Memory B cell (primary cell): ENCODE data around the gene CLDN1.

Source experiments
- ATAC-seq: fragments of 150-1000 bp; cut with Tn5 transposase; 2 replicates; pipeline ENCODE4 v1.10.0; 2021; ENCODE audit warnings: low read depth, mild to moderate bottlenecking, moderate library complexity
- DNase-seq, 2 donors: peaks; one replicate each; pipeline ENCODE4 v3.0.0; 2022; ENCODE audit warnings: low spot score in 2 of 2
- H3K27ac Mint-ChIP-seq: one replicate; pipeline ENCODE4 v1.8.0; 2022; ENCODE audit warnings: mild to moderate bottlenecking, moderate library complexity, mixed read lengths
- H3K27me3 Mint-ChIP-seq: one replicate; pipeline ENCODE4 v1.8.0; 2022; ENCODE audit warnings: mixed read lengths
- H3K36me3 Mint-ChIP-seq: one replicate; pipeline ENCODE4 v1.8.0; 2022; ENCODE audit warnings: mild to moderate bottlenecking, mixed read lengths
- H3K4me1 Mint-ChIP-seq: one replicate; pipeline ENCODE4 v1.8.0; 2022; ENCODE audit warnings: mixed read lengths
- H3K4me3 Mint-ChIP-seq: one replicate; pipeline ENCODE4 v1.8.0; 2022; ENCODE audit warnings: mild to moderate bottlenecking, moderate library complexity, mixed read lengths
- H3K9me3 Mint-ChIP-seq: one replicate; pipeline ENCODE4 v1.8.0; 2022; ENCODE audit warnings: mixed read lengths

CLDN1 gene

GRCh38 chr3:190320594-190321362 lies 1.5 kb downstream of the CLDN1 start:
- H3K9me3 Mint-ChIP-seq: no peaks in the 10 kb centered on the region
- ATAC-seq (no peak), DNase-seq (no peak)
- no peak overlapping the region for H3K4me3 Mint-ChIP-seq
- peaks cover 19% of the 10 kb centered on the region for H3K27me3 Mint-ChIP-seq
- H3K4me1 Mint-ChIP-seq: peaks cover 7% of the 10 kb centered on the region
- H3K36me3 Mint-ChIP-seq: no peaks in the 10 kb centered on the region
- H3K27ac Mint-ChIP-seq: no peak overlapping the region

GRCh38 chr3:190319660-190320059 lies 2.6 kb downstream of the CLDN1 start:
- Mint-ChIP-seq H3K36me3 (no peaks in the 10 kb centered on the region), H3K27me3 (peaks cover 16% of the 10 kb centered on the region), H3K4me1 (peaks cover 7% of the 10 kb centered on the region), H3K27ac (no peak overlapping the region), H3K9me3 (no peaks in the 10 kb centered on the region), H3K4me3 (no peak overlapping the region)
- DNase-seq (no peak), ATAC-seq (no peak)

- Mint-ChIP-seq H3K4me1 (peaks cover 7% of the 10 kb centered on the region), H3K27ac (no peak overlapping the region), H3K9me3 (no peaks in the 10 kb centered on the region), H3K36me3 (no peaks in the 10 kb centered on the region), H3K27me3 (peaks cover 16% of the 10 kb centered on the region), H3K4me3 (no peak overlapping the region)
- no peak for ATAC-seq
- no peak for DNase-seq
These were observed 3.6 kb downstream of the CLDN1 start for GRCh38 chr3:190318666-190319065.

- ATAC-seq (no peak), DNase-seq (no peak)
- Mint-ChIP-seq H3K4me1 (no peaks in the 10 kb centered on the region), H3K27ac (no peak overlapping the region), H3K4me3 (no peak overlapping the region), H3K9me3 (no peaks in the 10 kb centered on the region), H3K27me3 (peaks cover 3% of the 10 kb centered on the region), H3K36me3 (no peaks in the 10 kb centered on the region)
These were observed 7.5 kb downstream of the CLDN1 start for GRCh38 chr3:190314741-190315140.

GRCh38 chr3:190309414-190309813 lies 12.8 kb downstream of the CLDN1 start:
- H3K4me1 Mint-ChIP-seq: no peaks in the 10 kb centered on the region
- no peaks in the 10 kb centered on the region for H3K36me3 Mint-ChIP-seq
- peaks cover 4% of the 10 kb centered on the region for H3K27me3 Mint-ChIP-seq
- H3K4me3 Mint-ChIP-seq: no peak overlapping the region
- no peak for DNase-seq
- no peaks in the 10 kb centered on the region for H3K9me3 Mint-ChIP-seq
- ATAC-seq: no peak
- no peak overlapping the region for H3K27ac Mint-ChIP-seq

- ATAC-seq: no peak
- no peaks in the 10 kb centered on the region for H3K36me3 Mint-ChIP-seq
- peaks cover 4% of the 10 kb centered on the region for H3K27me3 Mint-ChIP-seq
- H3K4me1 Mint-ChIP-seq: no peaks in the 10 kb centered on the region
- H3K4me3 Mint-ChIP-seq: no peak overlapping the region
- H3K9me3 Mint-ChIP-seq: no peaks in the 10 kb centered on the region
- DNase-seq: no peak
- no peak overlapping the region for H3K27ac Mint-ChIP-seq
These were observed 14.1 kb downstream of the CLDN1 start for GRCh38 chr3:190308154-190308553.

GRCh38 chr3:190307164-190307545 lies 15.1 kb downstream of the CLDN1 start:
- Mint-ChIP-seq H3K9me3 (no peaks in the 10 kb centered on the region), H3K36me3 (no peaks in the 10 kb centered on the region), H3K27me3 (peaks cover 4% of the 10 kb centered on the region), H3K27ac (no peak overlapping the region), H3K4me1 (no peaks in the 10 kb centered on the region), H3K4me3 (no peak overlapping the region)
- DNase-seq (no peak), ATAC-seq (no peak)

- H3K4me1 Mint-ChIP-seq: peaks cover 3% of the 10 kb centered on the region
- no peak for DNase-seq
- H3K27me3 Mint-ChIP-seq: peaks cover 4% of the 10 kb centered on the region
- no peak overlapping the region for H3K27ac Mint-ChIP-seq
- ATAC-seq: no peak
- no peak overlapping the region for H3K4me3 Mint-ChIP-seq
- H3K9me3 Mint-ChIP-seq: no peaks in the 10 kb centered on the region
- H3K36me3 Mint-ChIP-seq: no peaks in the 10 kb centered on the region
These were observed 15.6 kb downstream of the CLDN1 start for GRCh38 chr3:190306513-190307163.

GRCh38 chr3:190306026-190306425 lies 16.2 kb downstream of the CLDN1 start:
- Mint-ChIP-seq H3K27ac (no peak overlapping the region), H3K4me1 (peaks cover 6% of the 10 kb centered on the region), H3K4me3 (no peak overlapping the region), H3K27me3 (peaks cover 4% of the 10 kb centered on the region), H3K9me3 (no peaks in the 10 kb centered on the region), H3K36me3 (no peaks in the 10 kb centered on the region)
- DNase-seq: no peak
- ATAC-seq: no peak

GRCh38 chr3:190305406-190305805 lies 16.8 kb downstream of the CLDN1 start:
- H3K9me3 Mint-ChIP-seq: no peaks in the 10 kb centered on the region
- peaks cover 6% of the 10 kb centered on the region for H3K4me1 Mint-ChIP-seq
- no peak overlapping the region for H3K27ac Mint-ChIP-seq
- ATAC-seq: no peak
- no peak overlapping the region for H3K4me3 Mint-ChIP-seq
- H3K36me3 Mint-ChIP-seq: no peaks in the 10 kb centered on the region
- H3K27me3 Mint-ChIP-seq: peaks cover 7% of the 10 kb centered on the region
- no peak for DNase-seq

- no peak overlapping the region for H3K27ac Mint-ChIP-seq
- DNase-seq (no peak), ATAC-seq (no peak)
- peaks cover 6% of the 10 kb centered on the region for H3K4me1 Mint-ChIP-seq
- H3K4me3 Mint-ChIP-seq: no peak overlapping the region
- H3K9me3 Mint-ChIP-seq: no peaks in the 10 kb centered on the region
- peaks cover 7% of the 10 kb centered on the region for H3K27me3 Mint-ChIP-seq
- H3K36me3 Mint-ChIP-seq: no peaks in the 10 kb centered on the region
These were observed 18.4 kb downstream of the CLDN1 start for GRCh38 chr3:190303884-190304283.

GRCh38 chr3:190302212-190302867 lies 19.9 kb downstream of the CLDN1 start:
- Mint-ChIP-seq H3K27me3 (peaks cover 5% of the 10 kb centered on the region), H3K27ac (no peak overlapping the region), H3K9me3 (no peaks in the 10 kb centered on the region), H3K4me1 (peaks cover 6% of the 10 kb centered on the region), H3K4me3 (no peak overlapping the region), H3K36me3 (no peaks in the 10 kb centered on the region)
- no peak for ATAC-seq
- no peak for DNase-seq

- Mint-ChIP-seq H3K4me1 (peaks cover 6% of the 10 kb centered on the region), H3K36me3 (no peaks in the 10 kb centered on the region), H3K27me3 (peaks cover 4% of the 10 kb centered on the region), H3K4me3 (no peak overlapping the region), H3K27ac (no peak overlapping the region), H3K9me3 (no peaks in the 10 kb centered on the region)
- DNase-seq (no peak), ATAC-seq (no peak)
These were observed 20.7 kb downstream of the CLDN1 start for GRCh38 chr3:190301591-190301990.

GRCh38 chr3:190299969-190300368 lies 22.3 kb downstream of the CLDN1 start:
- Mint-ChIP-seq H3K36me3 (no peaks in the 10 kb centered on the region), H3K4me3 (no peak overlapping the region), H3K9me3 (no peaks in the 10 kb centered on the region), H3K4me1 (peaks cover 6% of the 10 kb centered on the region), H3K27me3 (peaks cover 4% of the 10 kb centered on the region), H3K27ac (no peak overlapping the region)
- no peak for ATAC-seq
- DNase-seq: no peak
